Neural cell (in vitro differentiated cells): ENCODE measurements around the gene DGKI.

Source experiments
- CTCF ChIP-seq: fragments of 450-650 bp; IDR thresholded peaks from 2 replicates; pipeline ENCODE4 v1.5.1; 2014; ENCODE audit warnings: antibody characterized with exemption, mild to moderate bottlenecking, moderate library complexity; ENCODE audit not compliant: poor library complexity, severe bottlenecking
- EP300 ChIP-seq: fragments of 450-650 bp; conservative IDR thresholded peaks from 2 replicates; pipeline ENCODE4 v1.6.1; 2014; ENCODE audit warnings: antibody characterized with exemption, mild to moderate bottlenecking, moderate library complexity; ENCODE audit not compliant: poor library complexity, severe bottlenecking
- EZH2 ChIP-seq: fragments of 200-600, 300-800 bp; shearing (Covaris generic), sonication (generic); IDR thresholded peaks from 2 replicates; pipeline ENCODE4 v1.6.1; 2014; ENCODE audit warnings: antibody characterized with exemption, low read length, borderline replicate concordance, mild to moderate bottlenecking; ENCODE audit not compliant: insufficient read depth, poor library complexity, severe bottlenecking
- MXI1 ChIP-seq: fragments of 450-650 bp; conservative IDR thresholded peaks from 2 replicates; pipeline ENCODE4 v1.6.1; 2014; ENCODE audit warnings: antibody characterized with exemption, mild to moderate bottlenecking; ENCODE audit not compliant: poor library complexity, severe bottlenecking
- POLR2AphosphoS5 ChIP-seq: IDR thresholded peaks from 2 replicates; pipeline ENCODE4 v1.6.1; 2012
- RAD21 ChIP-seq: fragments of 450-650 bp; conservative IDR thresholded peaks from 2 replicates; pipeline ENCODE4 v1.6.1; 2014; ENCODE audit warnings: antibody characterized with exemption, mild to moderate bottlenecking, moderate library complexity
- REST ChIP-seq: IDR thresholded peaks from 2 replicates; pipeline ENCODE4 v1.6.1; 2012; ENCODE audit warnings: borderline replicate concordance
- SMC3 ChIP-seq: fragments of 450-650 bp; conservative IDR thresholded peaks from 2 replicates; pipeline ENCODE4 v1.6.1; 2014; ENCODE audit warnings: antibody characterized with exemption, mild to moderate bottlenecking, moderate library complexity; ENCODE audit not compliant: poor library complexity
- TAF1 ChIP-seq: IDR thresholded peaks from 2 replicates; pipeline ENCODE4 v1.6.1; 2012; ENCODE audit warnings: low read depth

DNA sequence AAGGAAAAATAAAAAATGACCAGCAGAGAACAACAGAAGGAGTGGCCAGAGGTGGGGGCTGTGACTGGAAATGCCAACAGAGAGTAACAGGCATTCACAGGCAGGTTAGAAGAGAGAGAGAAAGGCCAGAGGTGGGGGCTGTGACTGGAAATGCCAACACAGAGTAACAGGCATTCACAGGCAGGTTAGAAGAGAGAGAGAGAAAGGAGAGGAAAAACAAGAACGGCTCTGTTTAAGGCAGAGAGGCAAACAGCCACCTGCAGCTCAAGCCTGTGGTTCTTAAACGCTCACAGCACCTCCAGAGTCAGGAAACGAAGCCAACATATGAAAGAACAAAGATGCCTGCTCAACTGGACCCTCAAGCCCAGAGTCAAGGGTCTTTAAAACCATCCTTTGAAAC, 39.5 kb upstream of the DGKI start:
- no peak for TF ChIP-seq RAD21
- no peak for TF ChIP-seq POLR2AphosphoS5
- no peak for TF ChIP-seq EZH2
- no peak for TF ChIP-seq REST
- TF ChIP-seq CTCF: no peak
- no peak for TF ChIP-seq TAF1
- no peak for TF ChIP-seq SMC3
- TF ChIP-seq EP300: no peak
- TF ChIP-seq MXI1: no peak
